ENCODE results near the gene CD68.

Gene CD68

GRCh38 chr17:7588553-7589203 is 9.2 kb downstream of the CD68 start:
- TF ChIP-seq CTCF (IDR thresholded peaks at IDR 0.05; ENCODE audit: control insufficient read depth, insufficient read depth, low read depth, low read length, missing control alignments), result no peak
- no peak for DNase-seq (ENCODE audit: low read depth)
- peak overlapping the region; percentile 15 for H3K4me3 ChIP-seq (ENCODE audit: control insufficient read depth, low read depth, low read length)

DNA sequence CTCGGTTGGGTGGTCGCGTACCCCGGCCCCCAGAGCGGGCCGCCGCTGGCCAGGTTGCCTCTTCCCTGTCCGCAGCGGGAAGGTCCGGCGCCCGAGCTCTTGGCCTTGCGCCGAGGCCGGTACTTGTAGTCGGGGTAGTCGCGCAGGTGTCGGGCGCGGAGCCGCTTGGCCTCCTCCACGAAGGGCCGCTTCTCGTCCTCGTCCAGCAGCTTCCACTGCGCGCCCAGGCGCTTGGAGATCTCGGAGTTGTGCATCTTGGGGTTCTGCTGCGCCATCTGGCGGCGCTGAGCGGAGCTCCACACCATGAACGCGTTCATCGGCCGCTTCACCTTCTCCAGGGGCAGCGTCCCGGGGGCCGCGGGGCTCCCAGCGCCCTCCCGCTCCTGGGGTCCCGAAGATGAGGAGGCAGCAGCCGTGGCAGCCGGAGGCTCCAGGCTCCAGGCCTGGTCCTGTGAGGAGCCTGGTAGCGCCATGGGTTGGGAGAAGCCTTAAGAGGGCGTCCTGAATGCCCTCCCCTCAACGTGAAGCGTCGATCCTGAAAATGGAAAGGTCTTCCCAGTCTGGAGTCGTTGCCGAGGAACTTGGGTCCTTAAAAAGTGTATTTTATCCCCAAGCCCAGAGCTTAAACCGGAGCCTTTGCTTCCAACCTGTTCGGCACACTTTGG is 9.9 kb downstream of the CD68 start:
- peak overlapping the region; percentile 15 for H3K4me3 ChIP-seq (ENCODE audit: control insufficient read depth, low read depth, low read length)
- peak; percentile 40 for DNase-seq (ENCODE audit: low read depth)
- TF ChIP-seq CTCF (IDR thresholded peaks at IDR 0.05; ENCODE audit: control insufficient read depth, insufficient read depth, low read depth, low read length, missing control alignments), result peak; percentile 92

DNA sequence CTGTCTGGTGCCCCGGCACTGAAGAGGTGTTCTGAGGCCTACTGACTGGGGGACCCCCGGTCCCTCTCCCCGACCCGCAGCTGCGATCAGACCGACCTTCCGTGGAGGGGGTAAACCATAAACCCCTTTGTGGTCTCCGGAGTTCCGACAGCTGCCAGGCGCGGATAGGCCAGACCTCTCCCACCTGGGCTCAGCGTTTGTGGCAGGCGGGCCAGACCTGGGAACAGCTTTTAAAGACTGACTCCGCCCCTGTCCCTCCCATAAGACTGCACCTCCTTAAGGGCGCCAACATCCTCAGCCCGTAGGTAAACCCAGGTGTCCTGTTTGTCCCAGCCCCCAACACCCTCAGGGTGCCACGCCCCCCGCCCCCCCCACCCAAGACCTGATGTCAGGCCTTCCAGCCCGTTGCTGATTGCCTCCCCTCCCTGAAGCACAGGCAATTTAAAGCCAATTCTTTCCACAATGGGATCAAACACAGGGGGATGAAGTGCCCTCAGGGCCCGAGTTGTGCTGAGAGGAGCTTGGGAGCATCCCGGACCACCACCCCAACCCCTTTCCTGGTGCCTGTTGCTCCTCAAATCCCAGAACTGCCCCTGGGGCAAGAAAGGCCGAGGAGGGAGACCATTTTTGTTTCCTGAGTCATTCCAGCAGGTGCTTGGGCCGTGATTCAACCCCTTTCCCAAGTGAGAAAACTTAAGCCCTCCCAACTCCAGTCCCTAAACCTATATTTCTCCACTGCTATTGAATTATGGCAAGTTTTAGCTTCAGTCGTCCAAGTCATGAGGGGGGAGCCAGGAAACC is 10.7 kb downstream of the CD68 start, which contains the start of gene SOX15:
SOX15 (minus strand) TSS at position 204 of the 801 bp plus-strand sequence. CDS start 418 bp downstream, outside the sequence.
- peak within 1 kb of the TSS; percentile 15 for H3K4me3 ChIP-seq (ENCODE audit: control insufficient read depth, low read depth, low read length)
- no peak for DNase-seq (ENCODE audit: low read depth)
- no peak for TF ChIP-seq CTCF (IDR thresholded peaks at IDR 0.05; ENCODE audit: control insufficient read depth, insufficient read depth, low read depth, low read length, missing control alignments)

DNA sequence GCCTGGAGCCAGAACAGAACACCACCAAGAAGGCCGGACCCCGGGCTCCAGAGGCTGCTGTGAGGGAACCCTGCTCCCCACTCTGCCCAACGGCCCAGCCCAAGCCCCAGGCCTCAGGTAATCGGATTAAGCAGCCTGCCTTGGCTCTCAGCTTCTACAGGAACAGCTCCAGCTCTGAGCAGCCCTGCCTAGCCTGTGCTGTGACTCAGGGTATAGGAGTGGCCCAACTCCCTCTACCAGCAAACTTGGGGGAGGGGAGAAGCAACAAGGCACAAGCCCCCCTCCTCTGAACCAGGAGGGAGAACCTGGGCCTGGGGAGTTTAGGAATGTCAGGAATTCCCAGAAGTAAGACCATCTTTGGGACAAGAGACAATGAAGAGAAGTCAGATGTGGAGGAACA is 11.3 kb downstream of the CD68 start:
- no peak for DNase-seq (ENCODE audit: low read depth)
- TF ChIP-seq CTCF (IDR thresholded peaks at IDR 0.05; ENCODE audit: control insufficient read depth, insufficient read depth, low read depth, low read length, missing control alignments), result no peak
- no peak overlapping the region for H3K4me3 ChIP-seq (ENCODE audit: control insufficient read depth, low read depth, low read length)

DNA sequence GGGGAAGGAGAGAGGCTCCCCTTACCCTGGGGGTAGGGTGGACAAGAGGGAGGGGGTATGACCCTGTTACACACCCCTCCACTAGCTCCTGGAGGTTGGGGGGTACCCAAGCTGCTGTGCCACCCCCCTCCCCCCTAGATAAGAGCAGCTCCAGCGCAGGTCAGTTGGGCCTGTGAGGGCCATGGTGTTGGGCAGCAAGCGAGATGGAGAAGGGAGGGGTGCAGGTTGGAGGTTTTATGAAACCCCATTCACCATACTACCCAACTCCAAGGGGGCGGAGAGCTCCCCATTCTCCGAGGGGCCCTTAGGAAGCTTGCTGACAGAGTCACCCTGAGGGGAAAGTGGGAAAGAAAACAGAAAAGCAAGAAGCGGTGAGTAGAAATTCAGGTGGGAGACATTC is 12.2 kb downstream of the CD68 start:
- DNase-seq (ENCODE audit: low read depth), result no peak
- no peak overlapping the region for H3K4me3 ChIP-seq (ENCODE audit: control insufficient read depth, low read depth, low read length)
- no peak for TF ChIP-seq CTCF (IDR thresholded peaks at IDR 0.05; ENCODE audit: control insufficient read depth, insufficient read depth, low read depth, low read length, missing control alignments)

GRCh38 chr17:7592422-7593021 is 13.1 kb downstream of the CD68 start:
- DNase-seq (ENCODE audit: low read depth), result no peak
- H3K4me3 ChIP-seq (ENCODE audit: control insufficient read depth, low read depth, low read length), result no peak overlapping the region
- no peak for TF ChIP-seq CTCF (IDR thresholded peaks at IDR 0.05; ENCODE audit: control insufficient read depth, insufficient read depth, low read depth, low read length, missing control alignments)

Data from AG09309 (cell line).